Measurements from ENCODE around the gene CACNA2D2.

The CACNA2D2 gene

DNA sequence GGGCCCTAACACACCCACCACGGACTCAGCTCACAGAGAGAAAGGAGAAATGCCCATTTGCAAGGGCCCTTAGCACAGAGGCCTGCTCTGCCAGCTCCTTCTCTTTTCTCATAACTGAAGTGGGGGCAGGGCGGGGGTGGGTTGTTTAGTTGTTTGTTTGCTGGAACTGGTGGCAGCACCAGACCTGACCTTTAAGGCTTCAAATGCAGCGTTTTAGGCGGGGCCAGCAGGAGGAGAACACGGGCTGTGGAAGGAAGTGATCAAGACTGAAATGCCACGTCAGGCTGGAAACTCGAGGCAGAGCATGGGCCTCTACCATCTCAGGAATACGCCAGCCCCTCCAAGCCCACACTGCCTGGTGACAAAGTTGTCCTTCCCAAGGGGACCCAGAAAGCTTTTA is 9.3 kb downstream of the CACNA2D2 start:
- no peaks in the 10 kb centered on the region for H3K36me3 Mint-ChIP-seq (ENCODE audit: low read depth)
- H3K9me3 Mint-ChIP-seq: no peaks in the 10 kb centered on the region
- peaks cover 10% of the 10 kb centered on the region for H3K4me1 Mint-ChIP-seq
- no peak for ATAC-seq
- no peaks in the 10 kb centered on the region for H3K27me3 Mint-ChIP-seq
- H3K4me3 Mint-ChIP-seq: no peak overlapping the region
- no peak overlapping the region for H3K27ac Mint-ChIP-seq
- DNase-seq: no peak

DNA sequence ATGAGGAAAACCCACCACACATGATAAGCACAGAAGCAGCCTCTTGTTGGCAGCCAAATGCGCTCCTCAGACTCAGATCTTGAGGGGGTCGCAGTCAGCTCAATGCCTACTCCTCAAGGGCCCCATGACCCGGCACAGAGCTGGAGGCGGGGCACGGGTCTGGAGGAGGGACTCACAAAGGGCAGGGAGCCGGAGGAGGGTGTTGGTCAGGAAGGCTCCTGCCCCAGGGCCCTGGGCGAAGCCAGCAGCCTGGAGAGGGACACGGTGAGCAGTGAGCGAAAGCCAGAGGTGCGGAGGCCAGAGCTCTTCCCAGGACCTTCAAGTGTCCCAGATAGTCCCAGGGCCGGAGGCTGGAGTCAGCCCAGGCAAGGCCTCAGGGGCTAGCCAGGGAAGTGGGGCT is 9.8 kb downstream of the CACNA2D2 start:
- DNase-seq: no peak
- H3K27ac Mint-ChIP-seq: no peak overlapping the region
- peaks cover 10% of the 10 kb centered on the region for H3K4me1 Mint-ChIP-seq
- no peaks in the 10 kb centered on the region for H3K9me3 Mint-ChIP-seq
- ATAC-seq: no peak
- no peaks in the 10 kb centered on the region for H3K27me3 Mint-ChIP-seq
- H3K36me3 Mint-ChIP-seq (ENCODE audit: low read depth): no peaks in the 10 kb centered on the region
- H3K4me3 Mint-ChIP-seq: no peak overlapping the region

DNA sequence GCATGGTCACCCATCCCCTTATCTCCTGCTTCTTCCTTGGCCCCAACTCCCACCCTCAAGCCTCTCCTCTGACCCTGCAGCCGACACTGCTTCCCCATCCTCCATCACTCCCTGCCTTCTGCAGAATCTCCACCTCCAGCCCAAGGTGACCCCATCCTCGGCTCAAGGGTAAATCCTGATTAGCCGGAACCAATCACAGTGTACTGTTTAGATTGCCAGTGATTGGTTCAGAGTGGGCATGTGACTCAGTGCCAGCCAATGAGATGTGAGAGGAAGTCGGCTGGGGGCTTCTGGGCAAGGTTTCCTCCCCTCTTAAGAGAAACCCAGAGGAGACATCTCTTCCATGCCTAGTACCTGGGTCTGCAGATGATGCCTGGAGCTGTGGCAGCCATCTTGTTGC is 10.3 kb downstream of the CACNA2D2 start:
- Mint-ChIP-seq H3K36me3 (ENCODE audit: low read depth) (no peaks in the 10 kb centered on the region), H3K27me3 (no peaks in the 10 kb centered on the region), H3K4me3 (no peak overlapping the region), H3K9me3 (no peaks in the 10 kb centered on the region), H3K4me1 (peaks cover 10% of the 10 kb centered on the region), H3K27ac (no peak overlapping the region)
- no peak for ATAC-seq
- DNase-seq: no peak

DNA sequence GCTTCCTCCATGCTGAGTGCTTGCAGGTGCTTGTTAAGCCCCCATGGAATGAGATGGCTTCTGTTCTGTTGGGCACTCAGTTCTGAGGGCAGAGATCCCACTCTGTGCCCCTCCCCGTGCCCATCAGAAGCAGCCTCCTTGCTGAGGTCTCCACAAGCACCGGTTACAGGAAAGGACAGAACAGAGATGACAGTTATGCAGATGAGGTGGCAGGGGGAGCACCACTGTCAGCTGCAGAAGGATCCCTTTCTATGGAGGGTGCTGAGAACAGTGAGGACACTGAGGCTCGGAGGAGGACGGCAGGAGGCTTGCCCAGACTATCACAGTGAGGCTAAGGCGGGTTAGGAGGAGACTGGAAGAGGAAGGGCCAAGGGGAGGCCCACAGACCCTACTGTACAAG is 12.4 kb downstream of the CACNA2D2 start:
- ATAC-seq (peak; percentile 38), DNase-seq (no peak)
- no peak overlapping the region for H3K27ac Mint-ChIP-seq
- H3K4me3 Mint-ChIP-seq: no peak overlapping the region
- peaks cover 13% of the 10 kb centered on the region for H3K4me1 Mint-ChIP-seq
- no peaks in the 10 kb centered on the region for H3K36me3 Mint-ChIP-seq (ENCODE audit: low read depth)
- H3K9me3 Mint-ChIP-seq: no peaks in the 10 kb centered on the region
- no peaks in the 10 kb centered on the region for H3K27me3 Mint-ChIP-seq

DNA sequence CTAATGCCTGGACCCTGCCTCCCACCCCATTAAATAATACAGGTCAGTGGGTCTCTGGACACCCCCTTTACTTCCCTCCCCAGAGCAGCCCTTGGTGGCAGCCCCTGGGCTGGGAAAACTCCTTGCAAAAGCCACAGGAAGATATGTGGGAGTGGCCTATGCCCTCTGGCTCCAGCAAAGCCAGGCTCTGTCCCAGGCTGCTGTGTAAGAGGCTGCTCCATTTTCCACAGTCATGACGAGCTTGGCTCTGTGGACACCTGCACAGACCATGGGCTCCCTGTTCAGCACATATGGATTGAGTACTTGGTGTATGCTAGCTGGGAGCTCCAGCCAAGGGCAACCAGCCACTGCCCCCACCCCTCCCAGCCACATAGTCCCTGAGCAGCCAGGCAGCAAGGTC is 13.0 kb downstream of the CACNA2D2 start:
- Mint-ChIP-seq H3K4me3 (no peak overlapping the region), H3K4me1 (peaks cover 13% of the 10 kb centered on the region), H3K27me3 (no peaks in the 10 kb centered on the region), H3K36me3 (ENCODE audit: low read depth) (no peaks in the 10 kb centered on the region), H3K27ac (no peak overlapping the region), H3K9me3 (no peaks in the 10 kb centered on the region)
- ATAC-seq (no peak), DNase-seq (no peak)

DNA sequence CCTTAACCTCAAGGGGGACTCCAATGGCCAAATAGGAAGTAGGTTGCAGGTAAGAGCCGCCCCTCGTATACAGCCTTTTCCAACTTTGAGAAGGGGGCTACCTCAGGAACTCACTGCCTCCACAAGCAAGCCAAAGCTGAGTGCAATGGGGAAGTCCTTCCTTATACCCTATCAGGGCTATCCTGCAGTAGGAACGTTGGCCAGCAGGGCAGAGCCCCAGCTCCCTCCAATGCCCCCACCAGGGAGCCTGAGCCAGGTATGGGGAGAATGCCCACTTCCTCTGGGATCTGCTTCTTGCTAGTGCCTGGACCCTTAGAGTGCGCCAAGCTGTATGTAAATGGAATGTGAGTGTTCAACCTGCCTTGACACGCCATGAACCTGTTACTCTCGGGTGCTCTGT is 16.3 kb downstream of the CACNA2D2 start:
- Mint-ChIP-seq H3K36me3 (ENCODE audit: low read depth) (no peaks in the 10 kb centered on the region), H3K4me3 (no peak overlapping the region), H3K9me3 (no peaks in the 10 kb centered on the region), H3K27ac (no peak overlapping the region), H3K27me3 (no peaks in the 10 kb centered on the region), H3K4me1 (peaks cover 9% of the 10 kb centered on the region)
- DNase-seq (no peak), ATAC-seq (no peak)

DNA sequence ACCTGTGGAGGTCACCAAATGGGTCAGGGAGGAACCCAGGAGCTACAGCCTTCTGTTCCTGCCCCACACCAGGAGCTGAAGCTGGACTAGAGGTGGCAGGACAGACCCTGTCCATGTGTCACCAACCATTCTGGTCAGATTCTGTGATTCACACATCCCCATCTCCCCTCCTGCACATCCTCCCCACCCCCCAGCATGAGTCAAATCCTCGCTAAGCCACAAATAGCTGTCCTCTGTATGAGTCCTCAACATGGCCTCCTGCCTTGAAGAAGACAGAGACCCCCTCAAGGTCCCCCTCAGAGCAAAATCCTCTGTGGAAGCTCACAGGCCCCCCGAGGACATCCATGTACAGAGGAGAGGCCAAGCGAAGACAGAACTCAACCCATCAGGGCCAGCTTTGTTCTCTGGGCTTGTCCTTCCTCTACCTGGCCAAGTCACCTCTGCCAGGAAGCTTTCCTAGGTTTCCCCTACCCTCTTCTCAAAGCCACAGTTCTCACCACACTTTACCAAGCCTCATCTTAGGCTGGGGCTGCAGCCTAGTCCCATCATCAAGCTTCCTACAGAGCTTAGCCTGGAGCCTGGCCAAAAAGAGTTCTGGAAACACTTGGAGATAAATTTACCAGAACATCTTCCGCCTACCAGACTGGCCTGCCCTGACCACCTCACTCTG is 17.1 kb downstream of the CACNA2D2 start:
- peaks cover 11% of the 10 kb centered on the region for H3K4me1 Mint-ChIP-seq
- no peak for DNase-seq

DNA sequence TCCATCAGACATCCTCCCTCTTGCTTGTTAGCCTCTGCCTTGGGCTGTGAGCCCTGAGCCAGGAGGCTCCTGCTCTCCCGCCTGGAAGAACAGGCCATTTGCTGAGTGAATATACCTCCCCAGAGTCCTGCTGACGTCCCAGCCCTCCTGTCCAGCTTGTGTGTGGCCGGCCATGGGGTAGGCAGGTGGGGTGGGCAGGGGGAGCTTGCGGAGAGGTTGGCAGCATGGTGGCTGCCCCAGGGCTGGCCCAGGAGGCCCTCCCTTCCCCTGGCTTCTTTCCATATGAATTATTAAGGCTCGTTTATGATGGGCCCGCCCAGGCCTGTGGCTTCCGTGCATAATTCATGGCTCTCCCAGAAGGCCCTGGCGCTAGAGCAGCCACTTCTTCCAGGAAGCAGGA is 18.7 kb downstream of the CACNA2D2 start:
- ATAC-seq (no peak), DNase-seq (no peak)
- no peak overlapping the region for H3K27ac Mint-ChIP-seq
- H3K4me3 Mint-ChIP-seq: no peak overlapping the region
- peaks cover 12% of the 10 kb centered on the region for H3K4me1 Mint-ChIP-seq
- no peaks in the 10 kb centered on the region for H3K27me3 Mint-ChIP-seq
- no peaks in the 10 kb centered on the region for H3K36me3 Mint-ChIP-seq (ENCODE audit: low read depth)
- no peaks in the 10 kb centered on the region for H3K9me3 Mint-ChIP-seq

More for the DNA sequence above, 17.1 kb downstream of the CACNA2D2 start:
- no peaks in the 10 kb centered on the region for H3K27me3 Mint-ChIP-seq
- H3K36me3 Mint-ChIP-seq (ENCODE audit: low read depth): no peaks in the 10 kb centered on the region
- H3K4me3 Mint-ChIP-seq: no peak overlapping the region
- ATAC-seq: peak; percentile 7
- no peak overlapping the region for H3K27ac Mint-ChIP-seq
- H3K9me3 Mint-ChIP-seq: no peaks in the 10 kb centered on the region

DNA sequence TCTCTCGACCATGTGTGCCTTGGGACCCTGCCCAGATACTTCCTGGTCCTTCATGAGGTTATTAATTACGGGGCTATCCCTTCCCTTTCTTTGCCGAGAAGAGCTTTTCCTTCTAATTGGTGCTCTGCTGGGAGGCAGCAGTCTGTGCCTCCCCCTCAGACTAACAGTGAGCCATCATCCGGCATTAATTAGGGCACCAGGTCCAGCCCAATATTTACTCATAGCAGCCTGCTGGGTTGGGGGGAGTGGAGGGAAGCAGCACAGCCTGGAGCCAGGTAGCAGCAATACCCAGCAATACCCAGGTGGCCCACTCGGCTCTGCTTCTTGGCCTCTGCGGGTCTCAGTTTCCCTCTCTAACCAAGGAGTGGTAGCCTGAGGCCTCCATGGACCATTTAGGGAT is 20.1 kb downstream of the CACNA2D2 start:
- Mint-ChIP-seq H3K27ac (no peak overlapping the region), H3K27me3 (no peaks in the 10 kb centered on the region), H3K36me3 (ENCODE audit: low read depth) (no peaks in the 10 kb centered on the region)

DNA sequence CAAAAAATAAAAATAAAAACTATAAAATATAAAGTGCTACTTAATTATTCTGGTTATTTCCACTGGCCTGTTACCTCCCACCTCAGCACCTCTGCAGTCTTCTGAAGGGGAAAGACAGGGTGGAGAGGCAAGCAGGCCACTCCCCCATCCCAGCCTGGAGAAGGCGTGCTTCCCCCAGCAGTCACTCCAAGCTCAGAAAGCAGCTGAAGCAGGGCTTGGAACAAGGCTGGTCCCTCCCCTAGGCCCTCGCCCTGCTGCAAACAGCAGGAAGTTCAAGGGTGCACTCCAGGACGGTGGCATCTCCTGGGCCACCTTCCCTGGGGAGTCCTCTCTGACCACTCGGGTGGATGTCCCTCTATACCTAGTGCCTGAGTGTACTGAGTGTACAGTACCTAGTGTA is 21.4 kb downstream of the CACNA2D2 start:
- ATAC-seq (no peak), DNase-seq (no peak)
- no peak overlapping the region for H3K27ac Mint-ChIP-seq
- H3K4me1 Mint-ChIP-seq: peaks cover 12% of the 10 kb centered on the region
- no peak overlapping the region for H3K4me3 Mint-ChIP-seq
- H3K9me3 Mint-ChIP-seq: no peaks in the 10 kb centered on the region
- H3K27me3 Mint-ChIP-seq: no peaks in the 10 kb centered on the region
- H3K36me3 Mint-ChIP-seq (ENCODE audit: low read depth): no peaks in the 10 kb centered on the region

More for the DNA sequence above, 20.1 kb downstream of the CACNA2D2 start:
- Mint-ChIP-seq H3K4me3 (no peak overlapping the region), H3K4me1 (peaks cover 12% of the 10 kb centered on the region), H3K9me3 (no peaks in the 10 kb centered on the region)
- DNase-seq: no peak
- no peak for ATAC-seq

DNA sequence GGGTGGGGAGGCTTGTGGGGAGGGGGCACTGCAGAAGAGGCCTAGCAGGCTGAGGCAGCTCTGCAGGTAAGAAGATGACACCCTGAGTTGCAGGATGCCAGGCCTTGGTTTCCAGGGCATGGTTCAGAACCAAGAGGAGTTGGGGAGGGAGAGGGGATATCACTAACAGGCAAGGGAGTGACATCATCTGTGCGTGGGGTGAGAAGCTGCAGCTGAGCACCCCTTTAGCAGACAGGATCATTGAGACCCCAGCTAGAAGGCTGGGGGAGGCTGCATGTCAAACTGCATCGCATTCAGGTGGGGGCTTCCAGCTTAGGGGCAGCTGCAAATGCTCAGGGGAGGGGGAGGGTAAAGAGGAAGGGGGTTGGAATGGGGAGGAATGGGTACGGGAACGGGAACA is 23.0 kb downstream of the CACNA2D2 start:
- ATAC-seq (no peak), DNase-seq (no peak)
- no peaks in the 10 kb centered on the region for H3K9me3 Mint-ChIP-seq
- H3K4me3 Mint-ChIP-seq: no peak overlapping the region
- peaks cover 9% of the 10 kb centered on the region for H3K4me1 Mint-ChIP-seq
- no peaks in the 10 kb centered on the region for H3K36me3 Mint-ChIP-seq (ENCODE audit: low read depth)
- no peak overlapping the region for H3K27ac Mint-ChIP-seq
- H3K27me3 Mint-ChIP-seq: no peaks in the 10 kb centered on the region

DNA sequence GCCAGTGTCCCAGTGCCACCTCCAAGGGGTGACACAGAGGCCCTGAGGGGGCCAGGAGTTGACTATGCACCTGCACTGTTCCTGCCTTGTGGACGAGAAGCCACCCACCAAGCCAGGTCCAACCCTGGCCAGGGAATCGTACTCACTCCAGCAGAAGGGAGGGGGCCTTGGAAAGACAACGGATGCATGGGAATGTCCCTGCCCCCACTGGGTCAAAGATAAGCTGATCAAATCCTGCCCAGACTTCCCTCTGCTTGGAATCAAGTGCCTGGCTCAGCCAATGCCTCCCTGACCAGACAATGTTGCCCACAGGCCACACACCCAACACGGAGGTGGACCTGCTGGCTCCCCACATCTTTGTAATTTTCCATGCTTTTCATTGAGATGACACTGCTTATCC is 23.9 kb downstream of the CACNA2D2 start:
- Mint-ChIP-seq H3K4me1 (peaks cover 9% of the 10 kb centered on the region), H3K36me3 (ENCODE audit: low read depth) (no peaks in the 10 kb centered on the region), H3K27me3 (no peaks in the 10 kb centered on the region), H3K9me3 (no peaks in the 10 kb centered on the region), H3K27ac (no peak overlapping the region), H3K4me3 (no peak overlapping the region)
- no peak for DNase-seq
- no peak for ATAC-seq

DNA sequence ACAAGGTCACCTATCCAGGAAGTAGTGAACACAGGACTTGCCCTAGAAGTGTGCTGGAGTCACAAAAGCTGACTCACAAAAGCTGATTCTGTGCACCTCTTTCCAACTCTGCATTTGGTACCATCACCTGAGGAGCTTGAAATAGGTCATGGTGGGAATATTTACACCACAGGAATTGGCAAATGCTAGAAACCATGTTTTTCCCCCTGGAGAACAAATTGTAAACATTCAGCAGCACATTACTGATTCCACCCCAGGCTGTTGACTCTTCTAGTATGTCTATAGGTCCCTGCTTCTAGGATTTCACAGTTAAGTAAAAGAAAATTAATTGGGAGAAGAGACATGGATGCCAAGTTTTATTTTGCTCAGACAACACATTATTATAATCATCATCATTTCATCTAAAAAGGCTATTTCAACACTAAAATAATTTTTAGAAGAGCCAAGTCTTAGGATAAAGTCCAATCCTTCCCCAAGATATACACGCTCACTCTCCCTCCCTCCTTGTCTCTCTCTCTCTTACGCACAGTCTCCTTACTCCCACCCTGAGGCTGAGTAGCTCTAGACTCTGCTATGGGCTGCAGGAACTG is 24.7 kb downstream of the CACNA2D2 start:
- Mint-ChIP-seq H3K9me3 (no peaks in the 10 kb centered on the region), H3K27me3 (no peaks in the 10 kb centered on the region), H3K27ac (no peak overlapping the region), H3K36me3 (ENCODE audit: low read depth) (no peaks in the 10 kb centered on the region), H3K4me3 (no peak overlapping the region), H3K4me1 (peaks cover 16% of the 10 kb centered on the region)
- DNase-seq (no peak), ATAC-seq (no peak)

DNA sequence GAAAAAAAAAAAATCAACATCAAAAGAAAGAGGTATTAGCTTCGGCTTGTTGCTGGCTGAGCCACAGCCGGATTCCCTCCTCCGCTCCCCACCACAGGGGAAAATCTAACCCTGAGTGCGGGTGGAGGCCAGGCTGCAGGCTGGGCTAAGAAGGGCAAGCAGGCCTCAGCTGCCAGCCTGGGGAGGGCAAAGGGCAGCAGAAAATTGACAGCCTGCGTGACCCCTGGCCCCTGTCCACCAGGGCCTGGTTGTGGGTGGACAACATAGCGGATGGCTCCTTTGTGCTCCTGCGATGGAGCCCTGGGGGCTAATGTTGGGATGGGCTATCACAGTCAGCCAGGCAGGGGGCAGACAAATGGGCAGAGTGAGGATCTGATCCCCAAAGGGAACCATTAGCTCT is 25.4 kb downstream of the CACNA2D2 start:
- ATAC-seq (no peak), DNase-seq (no peak)
- Mint-ChIP-seq H3K27ac (no peak overlapping the region), H3K27me3 (no peaks in the 10 kb centered on the region), H3K4me3 (no peak overlapping the region), H3K9me3 (no peaks in the 10 kb centered on the region), H3K4me1 (peaks cover 22% of the 10 kb centered on the region), H3K36me3 (ENCODE audit: low read depth) (no peaks in the 10 kb centered on the region)

DNA sequence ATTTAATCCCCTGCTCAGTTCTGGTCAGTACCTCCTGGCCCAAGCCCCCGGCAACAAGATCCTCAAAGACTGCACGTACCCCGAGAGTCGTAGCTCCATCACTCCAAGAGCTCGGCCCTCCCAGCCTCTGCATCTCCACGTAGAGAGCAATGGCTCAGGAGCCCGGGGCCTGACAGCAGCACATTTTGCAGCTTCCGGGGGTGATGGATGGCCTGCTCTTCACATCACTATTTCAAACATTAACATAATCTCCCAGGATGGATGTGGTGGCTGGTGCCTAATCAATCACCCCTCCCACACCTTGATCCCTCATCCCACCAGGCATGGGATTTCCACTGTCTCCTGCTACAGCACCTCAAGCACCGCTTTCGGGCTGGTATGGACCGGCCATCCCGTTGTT is 28.1 kb downstream of the CACNA2D2 start:
- H3K4me3 Mint-ChIP-seq: no peak overlapping the region
- no peaks in the 10 kb centered on the region for H3K36me3 Mint-ChIP-seq (ENCODE audit: low read depth)
- H3K4me1 Mint-ChIP-seq: peaks cover 19% of the 10 kb centered on the region
- DNase-seq: no peak
- no peaks in the 10 kb centered on the region for H3K9me3 Mint-ChIP-seq
- H3K27ac Mint-ChIP-seq: no peak overlapping the region
- H3K27me3 Mint-ChIP-seq: no peaks in the 10 kb centered on the region
- no peak for ATAC-seq

DNA sequence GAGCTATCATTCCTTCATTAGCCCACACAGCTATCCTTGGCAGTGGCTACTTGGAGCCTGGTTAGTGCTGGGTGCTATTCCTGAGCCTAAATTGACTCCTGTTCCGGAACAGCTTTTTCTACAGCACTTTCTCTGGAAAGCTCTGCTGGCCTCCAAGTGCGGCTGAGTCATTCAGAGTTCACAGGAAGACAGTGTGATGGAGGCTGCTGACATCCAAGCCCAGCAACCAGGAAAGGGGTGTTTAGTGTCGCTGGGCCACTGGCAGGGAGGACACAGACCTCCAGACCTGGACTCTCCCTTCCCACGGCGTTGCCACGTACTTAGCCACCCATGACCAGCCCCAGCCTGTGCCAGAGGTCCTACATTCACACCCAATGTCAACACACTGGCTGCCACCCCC is 28.7 kb downstream of the CACNA2D2 start:
- H3K4me1 Mint-ChIP-seq: peaks cover 19% of the 10 kb centered on the region
- no peak for DNase-seq
- no peak overlapping the region for H3K27ac Mint-ChIP-seq

More for the DNA sequence above, 28.7 kb downstream of the CACNA2D2 start:
- no peak for ATAC-seq
- no peak overlapping the region for H3K4me3 Mint-ChIP-seq
- no peaks in the 10 kb centered on the region for H3K36me3 Mint-ChIP-seq (ENCODE audit: low read depth)
- no peaks in the 10 kb centered on the region for H3K9me3 Mint-ChIP-seq
- H3K27me3 Mint-ChIP-seq: no peaks in the 10 kb centered on the region
